B cell (primary cell): Measurements from ENCODE around the gene GEMIN7.

Experiments
- EZH2 ChIP-seq: IDR thresholded peaks from 2 replicates; pipeline ENCODE4 v1.6.1; 2012; ENCODE audit warnings: borderline replicate concordance, low read depth, mild to moderate bottlenecking, moderate library complexity, low read length; ENCODE audit not compliant: insufficient read depth, poor library complexity, severe bottlenecking
- TF ChIP-seq, protein P1 (sequence below): fragments of 200-600 bp; IDR thresholded peaks from one replicate; pipeline ENCODE4 v1.8.0; 2022; ENCODE audit warnings: antibody characterized with exemption, mild to moderate bottlenecking

DNA sequence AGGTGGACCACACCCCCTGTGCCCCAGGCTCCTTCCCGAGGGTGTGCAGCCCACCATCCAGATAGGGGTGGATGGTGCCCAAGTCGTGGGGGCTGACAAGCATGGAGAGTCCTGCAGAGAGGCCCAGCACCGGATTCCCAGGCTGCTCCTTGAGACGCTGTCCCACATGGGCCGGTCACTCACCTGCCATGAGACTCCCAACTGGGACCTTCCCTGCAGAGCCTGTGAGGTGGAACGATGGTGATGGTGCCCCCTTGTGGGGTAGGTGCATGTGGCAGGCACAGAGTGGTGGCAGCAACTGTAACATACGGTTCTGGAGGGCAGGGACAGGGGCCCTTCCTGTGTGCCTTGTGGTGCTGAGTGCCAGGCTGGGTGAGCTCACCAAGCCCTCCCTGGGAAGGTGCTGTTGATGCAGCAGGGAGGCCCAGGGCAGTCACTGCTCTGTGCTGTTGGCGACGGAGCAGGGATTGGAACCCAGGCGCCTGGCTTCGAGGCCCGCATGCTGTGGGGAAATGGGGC is 47.0 kb downstream of the GEMIN7 start:
- TF ChIP-seq, protein P1, sequence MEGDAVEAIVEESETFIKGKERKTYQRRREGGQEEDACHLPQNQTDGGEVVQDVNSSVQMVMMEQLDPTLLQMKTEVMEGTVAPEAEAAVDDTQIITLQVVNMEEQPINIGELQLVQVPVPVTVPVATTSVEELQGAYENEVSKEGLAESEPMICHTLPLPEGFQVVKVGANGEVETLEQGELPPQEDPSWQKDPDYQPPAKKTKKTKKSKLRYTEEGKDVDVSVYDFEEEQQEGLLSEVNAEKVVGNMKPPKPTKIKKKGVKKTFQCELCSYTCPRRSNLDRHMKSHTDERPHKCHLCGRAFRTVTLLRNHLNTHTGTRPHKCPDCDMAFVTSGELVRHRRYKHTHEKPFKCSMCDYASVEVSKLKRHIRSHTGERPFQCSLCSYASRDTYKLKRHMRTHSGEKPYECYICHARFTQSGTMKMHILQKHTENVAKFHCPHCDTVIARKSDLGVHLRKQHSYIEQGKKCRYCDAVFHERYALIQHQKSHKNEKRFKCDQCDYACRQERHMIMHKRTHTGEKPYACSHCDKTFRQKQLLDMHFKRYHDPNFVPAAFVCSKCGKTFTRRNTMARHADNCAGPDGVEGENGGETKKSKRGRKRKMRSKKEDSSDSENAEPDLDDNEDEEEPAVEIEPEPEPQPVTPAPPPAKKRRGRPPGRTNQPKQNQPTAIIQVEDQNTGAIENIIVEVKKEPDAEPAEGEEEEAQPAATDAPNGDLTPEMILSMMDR = peak; percentile 76
- TF ChIP-seq EZH2 = no peak
